D721Med (cell line): ENCODE results near the gene ZSCAN20.

Source experiments
- DNase-seq: peaks from one replicate; pipeline ENCODE4 v3.0.0; 2011; ENCODE audit warnings: low spot score; ENCODE audit not compliant: insufficient read length
- FAIRE-seq: peaks from 2 replicates; lab custom pipeline; 2011; peaks lifted over from hg19 to GRCh38; lab: Jason Lieb, UNC
- TF ChIP-seq, protein P1 (sequence below): IDR thresholded peaks from 2 replicates; pipeline ENCODE4 v1.5.1; 2012; ENCODE audit warnings: mild to moderate bottlenecking, control low read depth; ENCODE audit not compliant: insufficient read depth; ENCODE audit errors: missing control alignments

The ZSCAN20 gene

DNA sequence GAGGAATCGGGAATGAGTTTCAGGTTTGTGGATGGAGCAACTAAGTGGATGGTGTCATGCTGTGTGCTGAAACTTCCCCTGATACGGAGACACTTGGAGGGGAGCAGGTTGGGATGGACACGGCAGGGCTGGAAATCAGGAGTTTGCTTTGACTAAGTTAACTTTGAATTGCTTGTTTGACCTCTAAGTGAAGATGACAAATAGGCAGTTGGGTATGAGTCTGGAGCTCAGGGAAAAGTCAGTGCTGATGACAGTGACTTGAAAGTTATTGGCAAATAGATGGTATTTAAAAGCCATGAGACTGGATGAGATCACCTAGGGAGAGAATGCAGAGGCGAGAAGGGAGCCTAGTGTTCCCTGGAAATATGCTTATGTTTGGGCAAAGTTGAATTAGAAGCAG is 12.8 kb upstream of the ZSCAN20 start:
- FAIRE-seq (no peak), DNase-seq (no peak)
- TF ChIP-seq, protein P1, sequence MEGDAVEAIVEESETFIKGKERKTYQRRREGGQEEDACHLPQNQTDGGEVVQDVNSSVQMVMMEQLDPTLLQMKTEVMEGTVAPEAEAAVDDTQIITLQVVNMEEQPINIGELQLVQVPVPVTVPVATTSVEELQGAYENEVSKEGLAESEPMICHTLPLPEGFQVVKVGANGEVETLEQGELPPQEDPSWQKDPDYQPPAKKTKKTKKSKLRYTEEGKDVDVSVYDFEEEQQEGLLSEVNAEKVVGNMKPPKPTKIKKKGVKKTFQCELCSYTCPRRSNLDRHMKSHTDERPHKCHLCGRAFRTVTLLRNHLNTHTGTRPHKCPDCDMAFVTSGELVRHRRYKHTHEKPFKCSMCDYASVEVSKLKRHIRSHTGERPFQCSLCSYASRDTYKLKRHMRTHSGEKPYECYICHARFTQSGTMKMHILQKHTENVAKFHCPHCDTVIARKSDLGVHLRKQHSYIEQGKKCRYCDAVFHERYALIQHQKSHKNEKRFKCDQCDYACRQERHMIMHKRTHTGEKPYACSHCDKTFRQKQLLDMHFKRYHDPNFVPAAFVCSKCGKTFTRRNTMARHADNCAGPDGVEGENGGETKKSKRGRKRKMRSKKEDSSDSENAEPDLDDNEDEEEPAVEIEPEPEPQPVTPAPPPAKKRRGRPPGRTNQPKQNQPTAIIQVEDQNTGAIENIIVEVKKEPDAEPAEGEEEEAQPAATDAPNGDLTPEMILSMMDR = no peak

DNA sequence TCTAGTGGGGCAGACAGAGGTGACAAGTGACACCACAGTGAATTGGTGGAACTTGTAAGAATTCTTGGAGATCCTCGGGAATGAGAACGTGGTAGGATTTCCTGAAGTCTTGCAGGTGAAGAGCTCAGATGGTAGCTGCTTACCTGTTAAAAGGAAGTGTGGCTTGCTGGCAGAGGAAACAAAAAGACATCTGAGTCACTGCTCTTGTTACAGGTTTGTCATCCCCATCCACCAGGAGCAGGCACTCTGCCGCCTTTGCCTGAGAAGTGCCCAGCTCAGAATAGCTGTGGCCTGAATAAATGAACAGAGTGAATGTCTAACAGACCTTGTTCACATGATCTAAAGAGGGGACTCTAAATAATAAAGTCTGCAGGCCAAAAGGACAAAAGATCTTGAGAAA is 12.3 kb upstream of the ZSCAN20 start:
- no peak for FAIRE-seq
- TF ChIP-seq, protein P1 = no peak
- no peak for DNase-seq

DNA sequence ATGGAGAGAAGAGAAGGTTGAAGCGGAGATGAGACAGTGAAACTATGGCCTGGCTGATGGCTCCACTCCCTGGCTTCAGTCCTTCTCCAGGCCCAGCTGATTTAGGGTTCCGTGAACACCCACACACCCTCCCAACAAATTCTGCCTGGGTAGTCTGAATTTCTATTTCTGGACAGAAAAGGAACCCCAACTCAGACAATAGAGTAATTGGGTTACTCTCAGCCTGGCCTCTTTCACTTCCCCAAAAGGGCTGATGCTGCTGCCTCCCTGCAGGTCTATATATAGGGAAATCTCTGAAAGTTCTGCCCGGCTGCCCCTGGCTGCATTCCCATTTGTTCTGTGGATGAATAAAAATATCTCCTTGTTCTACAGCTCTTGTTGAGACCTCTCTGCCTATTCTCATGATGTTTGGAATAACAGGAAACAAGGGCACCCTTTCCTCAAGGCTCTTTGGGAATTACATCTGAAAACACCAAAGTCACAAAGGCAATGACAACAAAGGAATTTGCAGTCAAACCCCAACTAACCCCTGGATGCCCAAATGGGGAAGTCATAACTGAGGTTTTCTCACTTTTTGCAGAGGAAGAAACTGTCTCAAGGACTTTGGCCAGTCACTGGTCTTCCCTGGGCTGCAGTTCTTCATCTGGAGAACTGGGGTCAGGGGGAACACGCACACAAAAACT is 11.4 kb upstream of the ZSCAN20 start:
- FAIRE-seq (no peak), DNase-seq (no peak)
- TF ChIP-seq, protein P1 = no peak

DNA sequence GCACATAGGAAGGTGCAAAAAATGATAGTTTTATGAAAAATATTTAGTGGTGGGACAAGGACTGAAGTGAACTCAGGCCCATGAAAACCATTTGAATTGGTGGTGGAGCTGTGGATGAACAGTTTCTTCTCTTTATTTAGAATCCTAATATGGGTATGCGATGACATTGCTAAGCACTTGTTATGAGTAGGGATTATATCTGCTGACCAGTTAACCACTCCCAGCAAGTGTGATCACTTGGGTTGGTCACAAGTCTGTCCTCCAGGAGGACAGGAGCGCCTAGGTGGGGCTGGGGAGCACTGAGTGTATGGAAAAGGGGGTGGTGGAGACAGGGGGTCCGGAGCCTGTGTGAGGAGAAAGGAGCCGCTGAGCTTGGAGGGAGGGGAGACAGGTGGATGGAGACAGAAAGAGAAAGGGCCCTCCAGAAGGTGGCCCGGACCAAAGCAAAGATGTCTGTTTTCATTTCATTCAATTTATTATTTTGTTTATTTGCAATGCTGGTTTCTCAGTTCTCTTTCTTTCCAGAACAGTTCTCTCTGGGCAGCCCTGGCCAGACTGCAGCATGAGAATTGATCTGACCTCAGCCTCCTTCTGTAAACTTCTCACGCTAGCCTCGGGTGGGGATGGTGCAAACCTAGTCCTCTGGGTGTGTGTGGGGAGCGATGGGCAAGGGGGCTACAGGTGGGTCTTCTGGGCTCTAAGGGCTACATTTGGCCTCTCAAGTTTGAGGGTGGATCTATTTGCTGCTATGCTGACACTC is 9.9 kb upstream of the ZSCAN20 start:
- FAIRE-seq = no peak
- DNase-seq = no peak
- TF ChIP-seq, protein P1 = no peak

DNA sequence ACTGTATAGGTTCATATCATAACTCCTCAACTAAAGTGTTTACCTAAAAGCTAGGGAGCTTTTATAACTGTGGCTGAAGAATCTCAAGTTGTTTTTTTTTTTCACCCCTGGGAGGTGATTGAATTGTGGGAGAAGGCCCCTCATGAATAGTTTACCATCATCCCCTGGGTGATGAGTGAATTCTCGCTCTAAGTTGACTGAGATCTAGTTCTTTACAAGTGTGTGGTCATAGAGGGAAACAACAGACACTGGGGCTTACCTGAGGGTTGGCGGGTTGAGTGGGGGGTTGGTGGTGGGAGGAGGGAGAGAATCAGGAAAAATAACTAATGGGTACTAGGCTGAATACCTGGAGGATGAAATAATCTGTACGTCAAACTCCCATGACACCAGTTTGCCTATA is 7.9 kb upstream of the ZSCAN20 start:
- TF ChIP-seq, protein P1 = no peak
- FAIRE-seq (no peak), DNase-seq (no peak)

DNA sequence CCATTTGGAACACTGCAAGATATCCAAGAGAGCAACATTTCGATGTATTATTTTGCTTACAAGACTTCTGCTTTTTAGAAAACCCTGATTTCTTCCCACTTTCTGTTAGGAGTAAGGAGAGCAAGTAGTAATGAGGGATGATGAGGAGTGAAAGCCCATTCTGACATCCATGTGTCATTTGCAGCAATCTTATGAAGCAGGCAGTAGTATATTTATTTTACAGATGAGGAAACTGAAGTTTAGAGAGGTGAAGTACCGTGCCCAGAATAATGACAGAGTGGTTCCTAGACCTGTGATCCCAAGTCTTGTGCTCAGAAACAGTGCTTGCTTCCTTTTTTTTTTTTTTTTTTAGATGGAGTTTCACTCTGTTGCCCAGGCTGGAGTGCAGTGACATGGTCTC is 7.1 kb upstream of the ZSCAN20 start:
- TF ChIP-seq, protein P1 = no peak
- no peak for DNase-seq
- no peak for FAIRE-seq

DNA sequence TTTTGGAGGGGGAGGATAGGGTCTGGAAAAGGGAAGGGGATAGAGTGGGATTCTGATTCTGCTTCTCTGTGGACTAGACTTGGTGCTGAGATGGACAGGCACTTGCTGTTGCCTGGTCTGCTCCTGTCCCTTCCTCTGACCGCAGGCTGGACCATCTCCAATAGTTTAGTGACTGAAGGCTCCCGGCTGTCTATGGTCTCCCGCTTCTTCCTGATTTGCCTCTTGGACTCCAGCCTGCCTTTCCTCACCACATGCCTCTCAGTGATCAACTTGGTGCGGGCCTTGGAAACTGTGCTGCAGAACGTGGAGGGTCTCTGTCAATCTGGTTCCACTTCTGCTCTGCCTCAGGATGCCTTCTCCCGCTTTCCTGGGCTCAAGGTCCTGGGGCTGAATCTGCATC is 6.3 kb upstream of the ZSCAN20 start:
- TF ChIP-seq, protein P1 = no peak
- no peak for FAIRE-seq
- DNase-seq = no peak
